AG04450 (cell line): ENCODE results near the gene DYNLT1. TPM values are rescaled to one million over a fixed set of nuclear protein-coding genes. Genes with fewer than 3 reads are reported as not detected.

ENCODE experiments used
- CTCF ChIA-PET: fragments of 300-600, 350-600 bp; formaldehyde crosslinking; extraction: SDS; loops from one replicate; lab custom pipeline; 2022; ENCODE audit warnings: antibody characterized with exemption, inconsistent platforms; lab: Charles Lee
- POLR2A ChIA-PET: fragments of 350-600 bp; formaldehyde crosslinking; extraction: SDS; loops from one replicate; lab custom pipeline; 2021; ENCODE audit warnings: antibody characterized with exemption, inconsistent platforms; lab: Yijun Ruan, JAX
- DNase-seq: peaks from one replicate; pipeline ENCODE4 v3.0.0-alpha.2; 2011; ENCODE audit warnings: low read depth, low spot score
- H3K27ac ChIP-seq: one replicate; pipeline ENCODE4 v1.5.1; 2012; ENCODE audit warnings: low read depth, low read length, control low read depth
- H3K27me3 ChIP-seq: one replicate; pipeline ENCODE4 v1.6.0; 2012; ENCODE audit warnings: low read length; ENCODE audit not compliant: control insufficient read depth, insufficient read depth
- H3K4me3 ChIP-seq: 2 replicates; pipeline ENCODE4 v1.5.1; 2011; ENCODE audit warnings: mild to moderate bottlenecking, low read depth, low read length, control low read depth
- H3K9me3 ChIP-seq: 2 replicates; pipeline ENCODE4 v1.5.1; 2012; ENCODE audit warnings: low read length; ENCODE audit not compliant: control insufficient read depth, insufficient read depth
- CTCF ChIP-seq: IDR thresholded peaks from 2 replicates; pipeline ENCODE4 v1.5.1; 2011; ENCODE audit warnings: low read depth, low read length, control low read depth, inconsistent platforms
- polyA plus RNA-seq: library from polyadenylated mRNA; depleted of rRNA; stranded (reverse); fragments of >200 nt; gene quantifications from 2 replicates; pipeline ENCODE4 v1.2.3, GENCODE V29; 2011; rRNA removed
- small RNA-seq: library from RNA; depleted of rRNA; stranded (forward); fragments of <200 nt; gene quantifications from one replicate; pipeline ENCODE3, GENCODE V24; 2012; ENCODE audit warnings: low read depth; ENCODE audit not compliant: insufficient read length

DYNLT1 gene
- polyA plus RNA-seq, 1 experiment: 422 TPM

DNA sequence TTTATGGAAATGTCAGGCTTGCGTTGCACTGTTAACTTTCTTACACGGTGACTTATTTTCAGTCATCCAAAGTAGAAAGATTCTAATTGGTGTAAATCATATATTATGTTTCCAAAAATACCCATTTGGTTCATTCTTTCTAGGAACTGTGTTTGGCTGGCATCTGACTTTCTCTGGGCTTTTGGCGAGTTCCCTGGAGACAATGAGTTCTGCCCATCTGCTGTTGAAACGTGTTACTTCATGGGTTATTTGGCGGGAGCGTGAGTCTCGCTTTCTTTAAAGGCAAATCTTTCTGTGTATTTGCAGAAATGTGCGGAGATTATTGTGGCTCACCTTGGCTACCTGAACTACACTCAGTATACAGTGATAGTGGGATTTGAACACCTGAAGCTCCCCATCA is 55.2 kb downstream of the DYNLT1 start:
- no peak for DNase-seq
- H3K9me3 ChIP-seq: peaks cover 12% of the 10 kb centered on the region
- TF ChIP-seq CTCF: no peak
- H3K27ac ChIP-seq: no peak overlapping the region
- ChIA-PET CTCF (interaction anchor here (2.8 kb wide), 1 partner anchor 368 kb away, joined by 14 read pairs; no protein-coding TSS in a partner anchor), POLR2A (no interaction called here)
- H3K4me3 ChIP-seq: no peak overlapping the region
- H3K27me3 ChIP-seq: no peaks in the 10 kb centered on the region

GRCh38 chr6:158586652-158587051 is 57.9 kb downstream of the DYNLT1 start:
- no peaks in the 10 kb centered on the region for H3K27me3 ChIP-seq
- ChIA-PET POLR2A (no interaction called here), CTCF (no interaction called here)
- DNase-seq: no peak
- no peak overlapping the region for H3K4me3 ChIP-seq
- no peak overlapping the region for H3K27ac ChIP-seq
- TF ChIP-seq CTCF: no peak
- peaks cover 12% of the 10 kb centered on the region for H3K9me3 ChIP-seq

Small RNA genes within 50 kb of the gene (small RNA-seq; reads per million reads assigned to genes)
- not detected for gene MIR7161

Other genes with a start within 250 kb of the DYNLT1 start
- 33.3 and 44.1 TPM in 2 replicates for gene TMEM181, start 84.7 kb downstream of the DYNLT1 start, polyA plus RNA-seq
- 1.6 TPM in 2 replicates for gene SYTL3, start 5.3 kb upstream of the DYNLT1 start, polyA plus RNA-seq
- 56.7 and 61.2 TPM in 2 replicates for gene EZR, start 174.6 kb upstream of the DYNLT1 start, polyA plus RNA-seq